GM12865 (cell line): ENCODE results near the gene MICAL3.

Source experiments
- DNase-seq: peaks from one replicate; pipeline ENCODE4 v3.0.0; 2010; ENCODE audit warnings: low read depth
- H3K4me3 ChIP-seq: 2 replicates; pipeline ENCODE4 v1.5.1; 2011; ENCODE audit warnings: mild to moderate bottlenecking, low read depth, low read length, control low read depth
- TF ChIP-seq, protein P1 (sequence below): IDR thresholded peaks from 2 replicates; pipeline ENCODE4 v1.5.1; 2011; ENCODE audit warnings: low read length, control low read depth, low read depth, inconsistent platforms; ENCODE audit not compliant: insufficient read depth; ENCODE audit errors: missing control alignments

Gene MICAL3

DNA sequence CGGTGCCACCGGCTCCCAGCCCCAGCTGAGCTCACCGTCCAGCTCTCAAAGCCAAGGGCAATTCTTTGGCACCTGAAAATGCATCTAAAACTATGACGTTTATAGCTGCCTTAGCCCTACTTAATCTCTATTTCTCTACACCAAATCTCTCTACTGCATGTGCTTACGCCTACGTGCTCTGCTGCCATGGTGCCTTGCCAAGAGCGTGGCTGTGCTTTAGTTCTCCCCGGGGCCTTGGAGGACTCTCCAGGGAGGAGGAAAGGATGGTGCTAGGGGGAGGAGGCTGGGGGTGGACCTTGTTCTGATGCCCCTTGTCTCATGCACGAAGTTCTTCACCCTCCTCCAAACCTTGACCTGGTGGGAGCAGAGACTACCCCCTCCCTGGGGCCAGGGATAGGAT, 241.0 kb downstream of the MICAL3 start:
- DNase-seq = no peak
- TF ChIP-seq, protein P1, sequence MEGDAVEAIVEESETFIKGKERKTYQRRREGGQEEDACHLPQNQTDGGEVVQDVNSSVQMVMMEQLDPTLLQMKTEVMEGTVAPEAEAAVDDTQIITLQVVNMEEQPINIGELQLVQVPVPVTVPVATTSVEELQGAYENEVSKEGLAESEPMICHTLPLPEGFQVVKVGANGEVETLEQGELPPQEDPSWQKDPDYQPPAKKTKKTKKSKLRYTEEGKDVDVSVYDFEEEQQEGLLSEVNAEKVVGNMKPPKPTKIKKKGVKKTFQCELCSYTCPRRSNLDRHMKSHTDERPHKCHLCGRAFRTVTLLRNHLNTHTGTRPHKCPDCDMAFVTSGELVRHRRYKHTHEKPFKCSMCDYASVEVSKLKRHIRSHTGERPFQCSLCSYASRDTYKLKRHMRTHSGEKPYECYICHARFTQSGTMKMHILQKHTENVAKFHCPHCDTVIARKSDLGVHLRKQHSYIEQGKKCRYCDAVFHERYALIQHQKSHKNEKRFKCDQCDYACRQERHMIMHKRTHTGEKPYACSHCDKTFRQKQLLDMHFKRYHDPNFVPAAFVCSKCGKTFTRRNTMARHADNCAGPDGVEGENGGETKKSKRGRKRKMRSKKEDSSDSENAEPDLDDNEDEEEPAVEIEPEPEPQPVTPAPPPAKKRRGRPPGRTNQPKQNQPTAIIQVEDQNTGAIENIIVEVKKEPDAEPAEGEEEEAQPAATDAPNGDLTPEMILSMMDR = no peak
- no peak overlapping the region for H3K4me3 ChIP-seq

DNA sequence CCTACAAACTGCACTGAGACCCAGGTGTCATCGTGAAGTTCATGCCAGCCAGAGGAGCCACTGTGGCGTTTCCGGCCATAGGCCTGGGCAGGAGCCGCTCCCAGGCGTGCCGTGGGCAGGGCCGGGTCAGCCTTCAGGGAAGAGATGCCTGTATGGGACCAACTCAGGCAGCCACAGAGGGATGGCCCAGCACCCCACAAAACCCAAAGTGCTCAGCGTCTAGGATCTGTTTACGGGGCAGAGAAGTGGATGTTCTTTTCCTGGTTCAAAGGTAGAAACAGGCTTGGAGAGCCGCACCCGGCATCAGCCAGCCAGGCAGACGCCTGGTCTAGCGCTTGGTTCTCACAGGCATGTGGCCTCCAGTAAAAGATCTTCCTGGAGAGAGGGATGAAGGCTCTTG, 241.7 kb downstream of the MICAL3 start:
- H3K4me3 ChIP-seq = no peak overlapping the region
- TF ChIP-seq, protein P1 = no peak
- DNase-seq = no peak

DNA sequence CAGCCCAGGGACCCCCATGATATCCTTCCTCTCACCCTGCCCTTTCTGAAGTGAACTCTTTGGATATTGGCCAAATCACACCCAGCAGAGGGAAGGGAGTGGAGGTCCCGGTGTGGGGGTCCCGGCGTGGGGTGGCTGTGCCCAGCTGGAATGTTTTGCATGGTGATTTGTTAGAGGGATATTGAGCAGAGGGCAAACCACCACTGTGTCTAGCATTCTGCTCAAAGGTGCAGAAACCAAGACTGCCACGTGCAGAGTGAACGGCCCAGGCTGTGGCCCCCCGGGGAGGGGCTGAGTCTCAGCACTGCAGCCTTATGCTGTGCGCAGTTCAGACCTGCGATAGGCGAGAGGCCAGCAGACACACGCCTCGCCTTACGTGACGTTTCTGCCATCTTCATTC, 242.2 kb downstream of the MICAL3 start:
- TF ChIP-seq, protein P1 = no peak
- no peak for DNase-seq
- no peak overlapping the region for H3K4me3 ChIP-seq

DNA sequence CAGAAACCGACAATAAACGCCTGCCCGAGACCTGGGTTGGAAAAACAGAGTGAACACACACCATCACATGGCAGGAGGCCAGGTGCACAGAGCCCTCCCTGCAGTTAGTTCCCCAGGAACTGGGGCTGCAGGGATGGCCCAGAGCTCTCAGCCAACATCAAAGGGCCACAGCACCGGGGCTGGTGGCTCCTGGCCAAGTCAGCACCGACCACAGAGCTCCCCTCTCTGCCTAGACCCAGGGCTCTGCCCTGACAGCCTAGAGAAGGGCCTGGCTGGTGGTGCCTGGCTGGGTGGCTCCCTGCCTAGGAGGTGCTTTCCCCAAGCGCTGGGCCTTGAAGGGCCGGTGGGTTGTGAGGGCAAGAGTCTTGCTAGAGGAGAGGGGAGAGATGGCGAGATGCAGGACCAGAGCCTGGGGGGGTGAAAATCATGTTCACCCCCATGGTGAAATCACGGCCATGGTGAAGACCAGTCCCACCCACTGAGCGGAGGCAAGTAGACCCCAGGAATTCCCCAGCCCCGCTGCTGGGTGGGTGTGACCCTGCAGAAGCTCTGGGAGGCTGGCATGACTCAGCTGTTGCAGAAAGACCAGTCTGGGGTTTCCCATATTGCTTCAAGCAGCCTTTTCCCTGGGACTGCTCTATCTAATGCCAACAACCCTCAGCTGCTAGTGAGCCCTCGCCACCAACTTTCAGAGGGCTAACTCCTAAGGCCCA, 242.9 kb downstream of the MICAL3 start:
- peak; percentile 84 for DNase-seq
- TF ChIP-seq, protein P1 = no peak
- H3K4me3 ChIP-seq = peak overlapping the region; percentile 90

DNA sequence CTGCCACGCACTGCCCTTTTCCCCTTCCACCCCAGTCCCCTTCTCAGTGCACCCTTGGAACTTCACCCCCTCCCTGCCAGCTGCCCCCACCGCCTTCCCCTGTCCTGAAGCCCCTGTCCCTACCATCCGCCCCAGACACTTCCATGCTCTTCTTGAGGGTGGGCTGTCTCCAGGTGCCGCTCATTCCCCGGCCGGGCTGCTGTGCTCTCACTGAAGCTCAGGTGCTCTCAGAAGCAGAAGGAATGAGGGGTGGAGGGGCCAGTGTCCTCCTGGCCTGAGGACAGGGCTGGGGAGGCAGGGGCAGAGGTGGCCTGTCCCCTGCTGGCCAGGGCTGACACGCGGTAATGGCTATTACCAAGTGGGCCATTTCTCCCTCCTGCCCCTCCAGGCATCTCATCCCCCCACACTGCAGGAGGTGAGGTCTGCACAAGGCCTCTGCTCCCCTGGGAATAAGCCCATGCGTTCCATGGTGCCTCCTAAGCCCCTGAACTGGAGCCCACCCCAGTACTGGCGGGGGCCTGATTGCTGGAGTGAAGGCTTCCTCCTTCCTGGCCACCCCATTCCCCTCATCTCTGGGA, 243.5 kb downstream of the MICAL3 start:
- no peak for DNase-seq
- TF ChIP-seq, protein P1 = no peak
- peak overlapping the region; percentile 90 for H3K4me3 ChIP-seq

DNA sequence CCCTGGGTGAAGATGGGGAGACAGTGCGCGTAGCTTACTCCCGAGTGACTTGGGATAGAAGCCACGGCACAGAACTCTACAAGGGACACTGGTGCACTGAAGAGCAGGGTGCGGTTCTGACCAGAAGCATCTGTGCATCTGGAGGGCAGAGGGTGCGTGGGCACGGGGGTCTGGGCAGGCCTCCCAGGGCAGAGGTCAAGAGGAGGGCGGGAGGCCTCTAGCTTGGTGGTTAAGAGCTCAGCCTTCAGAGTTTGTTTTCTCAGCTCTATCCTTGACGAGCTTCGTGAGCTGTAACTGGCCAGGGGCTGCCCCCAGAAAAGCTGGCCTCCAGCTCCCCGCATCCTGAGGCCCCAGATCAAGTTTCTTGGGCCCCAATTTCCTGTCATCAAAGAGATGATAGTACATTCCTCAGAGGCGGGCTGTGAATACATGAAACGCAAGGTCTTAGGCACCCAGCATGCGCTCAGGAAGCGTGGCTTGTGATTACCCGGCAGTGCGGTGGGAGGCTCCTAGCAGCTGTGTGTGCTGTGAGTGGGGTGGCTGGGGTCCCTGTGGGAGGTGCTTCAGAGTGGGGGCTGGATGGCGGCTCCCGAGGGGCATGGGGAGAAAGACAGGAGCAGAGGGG, 244.1 kb downstream of the MICAL3 start:
- peak; percentile 43 for DNase-seq
- TF ChIP-seq, protein P1 = no peak
- peak overlapping the region; percentile 90 for H3K4me3 ChIP-seq
